Measurements from ENCODE around the gene TSC2. TPM values are rescaled to one million over a fixed set of nuclear protein-coding genes. Genes with fewer than 3 reads are reported as not detected.

TSC2 gene
- total and polyA plus RNA-seq, 2 of the 13 experiments (the other 11 are each of a cell fraction or from before 2014, with no cell fraction given) = 19.6 to 40.4 TPM

DNA sequence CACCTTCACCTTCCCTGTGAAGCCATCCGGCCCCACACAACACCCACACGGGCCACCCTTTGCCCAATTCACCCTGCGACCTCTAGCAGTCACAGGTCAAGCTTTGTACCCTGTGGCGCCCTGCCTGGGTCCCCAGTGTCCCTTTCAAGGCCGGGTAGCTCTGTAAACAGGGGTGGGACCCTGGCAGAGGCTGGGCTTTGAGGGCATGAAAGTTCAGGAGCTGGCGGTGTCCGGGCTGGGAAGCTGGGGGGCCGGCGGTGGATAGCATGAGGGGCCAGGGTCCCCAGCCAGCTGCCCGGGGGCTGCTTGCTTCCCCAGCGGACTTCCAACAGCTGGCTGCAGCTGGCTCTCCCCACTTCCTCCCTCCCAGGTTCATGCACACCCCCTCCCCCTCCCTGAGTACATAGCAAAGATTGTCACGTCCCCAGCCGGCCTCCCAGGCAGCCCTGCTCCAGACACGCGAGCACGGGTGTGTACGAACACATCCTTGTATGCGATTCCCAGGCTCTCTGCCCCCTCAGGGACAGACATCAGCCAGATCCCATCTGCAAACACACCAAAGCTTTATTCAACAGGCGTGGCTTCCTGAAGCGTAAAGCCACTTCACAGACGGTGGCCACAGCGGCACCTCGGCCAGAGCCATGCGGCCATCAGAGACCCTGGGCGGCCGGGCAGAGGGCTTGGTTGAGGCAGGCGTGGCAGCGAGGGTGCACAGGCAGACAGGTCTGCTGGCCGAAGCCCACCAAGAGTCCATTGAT, 8.3 kb upstream of the TSC2 start (continued):
- TF ChIP-seq JUN (CRISPR knock-in tag; IDR thresholded peaks at IDR 0.05) = no peak
- TF ChIP-seq FOSL1 (CRISPR knock-in tag; IDR thresholded peaks at IDR 0.05; ENCODE audit: borderline replicate concordance) = no peak
- no peak for TF ChIP-seq TAF1 (CRISPR knock-in tag; IDR thresholded peaks at IDR 0.05)
- no peak for TF ChIP-seq MLLT10 (CRISPR knock-in tag; IDR thresholded peaks at IDR 0.05)
- peak; percentile 84 for TF ChIP-seq MYC (CRISPR knock-in tag; IDR thresholded peaks at IDR 0.05; ENCODE audit: borderline replicate concordance)
- TF ChIP-seq GTF3A (CRISPR knock-in tag; conservative IDR thresholded peaks at IDR 0.05) = no peak
- TF ChIP-seq ZNF383 (CRISPR knock-in tag; IDR thresholded peaks at IDR 0.05; ENCODE audit: borderline replicate concordance) = no peak
- TF ChIP-seq, protein P1, sequence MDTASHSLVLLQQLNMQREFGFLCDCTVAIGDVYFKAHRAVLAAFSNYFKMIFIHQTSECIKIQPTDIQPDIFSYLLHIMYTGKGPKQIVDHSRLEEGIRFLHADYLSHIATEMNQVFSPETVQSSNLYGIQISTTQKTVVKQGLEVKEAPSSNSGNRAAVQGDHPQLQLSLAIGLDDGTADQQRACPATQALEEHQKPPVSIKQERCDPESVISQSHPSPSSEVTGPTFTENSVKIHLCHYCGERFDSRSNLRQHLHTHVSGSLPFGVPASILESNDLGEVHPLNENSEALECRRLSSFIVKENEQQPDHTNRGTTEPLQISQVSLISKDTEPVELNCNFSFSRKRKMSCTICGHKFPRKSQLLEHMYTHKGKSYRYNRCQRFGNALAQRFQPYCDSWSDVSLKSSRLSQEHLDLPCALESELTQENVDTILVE (CRISPR knock-in tag; IDR thresholded peaks at IDR 0.05) = peak; percentile 50; the same call in 1 of the 2 replicates
- TF ChIP-seq ZNF746 (CRISPR knock-in tag; IDR thresholded peaks at IDR 0.05) = no peak
- TF ChIP-seq, protein P2, sequence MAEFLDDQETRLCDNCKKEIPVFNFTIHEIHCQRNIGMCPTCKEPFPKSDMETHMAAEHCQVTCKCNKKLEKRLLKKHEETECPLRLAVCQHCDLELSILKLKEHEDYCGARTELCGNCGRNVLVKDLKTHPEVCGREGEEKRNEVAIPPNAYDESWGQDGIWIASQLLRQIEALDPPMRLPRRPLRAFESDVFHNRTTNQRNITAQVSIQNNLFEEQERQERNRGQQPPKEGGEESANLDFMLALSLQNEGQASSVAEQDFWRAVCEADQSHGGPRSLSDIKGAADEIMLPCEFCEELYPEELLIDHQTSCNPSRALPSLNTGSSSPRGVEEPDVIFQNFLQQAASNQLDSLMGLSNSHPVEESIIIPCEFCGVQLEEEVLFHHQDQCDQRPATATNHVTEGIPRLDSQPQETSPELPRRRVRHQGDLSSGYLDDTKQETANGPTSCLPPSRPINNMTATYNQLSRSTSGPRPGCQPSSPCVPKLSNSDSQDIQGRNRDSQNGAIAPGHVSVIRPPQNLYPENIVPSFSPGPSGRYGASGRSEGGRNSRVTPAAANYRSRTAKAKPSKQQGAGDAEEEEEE (CRISPR knock-in tag; IDR thresholded peaks at IDR 0.05; ENCODE audit: borderline replicate concordance) = no peak
- TF ChIP-seq, protein P3, sequence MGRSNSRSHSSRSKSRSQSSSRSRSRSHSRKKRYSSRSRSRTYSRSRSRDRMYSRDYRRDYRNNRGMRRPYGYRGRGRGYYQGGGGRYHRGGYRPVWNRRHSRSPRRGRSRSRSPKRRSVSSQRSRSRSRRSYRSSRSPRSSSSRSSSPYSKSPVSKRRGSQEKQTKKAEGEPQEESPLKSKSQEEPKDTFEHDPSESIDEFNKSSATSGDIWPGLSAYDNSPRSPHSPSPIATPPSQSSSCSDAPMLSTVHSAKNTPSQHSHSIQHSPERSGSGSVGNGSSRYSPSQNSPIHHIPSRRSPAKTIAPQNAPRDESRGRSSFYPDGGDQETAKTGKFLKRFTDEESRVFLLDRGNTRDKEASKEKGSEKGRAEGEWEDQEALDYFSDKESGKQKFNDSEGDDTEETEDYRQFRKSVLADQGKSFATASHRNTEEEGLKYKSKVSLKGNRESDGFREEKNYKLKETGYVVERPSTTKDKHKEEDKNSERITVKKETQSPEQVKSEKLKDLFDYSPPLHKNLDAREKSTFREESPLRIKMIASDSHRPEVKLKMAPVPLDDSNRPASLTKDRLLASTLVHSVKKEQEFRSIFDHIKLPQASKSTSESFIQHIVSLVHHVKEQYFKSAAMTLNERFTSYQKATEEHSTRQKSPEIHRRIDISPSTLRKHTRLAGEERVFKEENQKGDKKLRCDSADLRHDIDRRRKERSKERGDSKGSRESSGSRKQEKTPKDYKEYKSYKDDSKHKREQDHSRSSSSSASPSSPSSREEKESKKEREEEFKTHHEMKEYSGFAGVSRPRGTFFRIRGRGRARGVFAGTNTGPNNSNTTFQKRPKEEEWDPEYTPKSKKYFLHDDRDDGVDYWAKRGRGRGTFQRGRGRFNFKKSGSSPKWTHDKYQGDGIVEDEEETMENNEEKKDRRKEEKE (IDR thresholded peaks at IDR 0.05) = no peak
- no peak for TF ChIP-seq ZBTB8A (CRISPR knock-in tag; IDR thresholded peaks at IDR 0.05; ENCODE audit: borderline replicate concordance, low read depth)
- peak; percentile 56 for TF ChIP-seq DPF2 (CRISPR knock-in tag; IDR thresholded peaks at IDR 0.05; ENCODE audit: borderline replicate concordance, low read depth)
- TF ChIP-seq ZNF7 (CRISPR knock-in tag; IDR thresholded peaks at IDR 0.05) = no peak
- TF ChIP-seq MATR3 (CRISPR knock-in tag; IDR thresholded peaks at IDR 0.05) = no peak
- no peak for TF ChIP-seq TSC22D2 (CRISPR knock-in tag; IDR thresholded peaks at IDR 0.05; ENCODE audit: borderline replicate concordance)
- TF ChIP-seq, protein P4, sequence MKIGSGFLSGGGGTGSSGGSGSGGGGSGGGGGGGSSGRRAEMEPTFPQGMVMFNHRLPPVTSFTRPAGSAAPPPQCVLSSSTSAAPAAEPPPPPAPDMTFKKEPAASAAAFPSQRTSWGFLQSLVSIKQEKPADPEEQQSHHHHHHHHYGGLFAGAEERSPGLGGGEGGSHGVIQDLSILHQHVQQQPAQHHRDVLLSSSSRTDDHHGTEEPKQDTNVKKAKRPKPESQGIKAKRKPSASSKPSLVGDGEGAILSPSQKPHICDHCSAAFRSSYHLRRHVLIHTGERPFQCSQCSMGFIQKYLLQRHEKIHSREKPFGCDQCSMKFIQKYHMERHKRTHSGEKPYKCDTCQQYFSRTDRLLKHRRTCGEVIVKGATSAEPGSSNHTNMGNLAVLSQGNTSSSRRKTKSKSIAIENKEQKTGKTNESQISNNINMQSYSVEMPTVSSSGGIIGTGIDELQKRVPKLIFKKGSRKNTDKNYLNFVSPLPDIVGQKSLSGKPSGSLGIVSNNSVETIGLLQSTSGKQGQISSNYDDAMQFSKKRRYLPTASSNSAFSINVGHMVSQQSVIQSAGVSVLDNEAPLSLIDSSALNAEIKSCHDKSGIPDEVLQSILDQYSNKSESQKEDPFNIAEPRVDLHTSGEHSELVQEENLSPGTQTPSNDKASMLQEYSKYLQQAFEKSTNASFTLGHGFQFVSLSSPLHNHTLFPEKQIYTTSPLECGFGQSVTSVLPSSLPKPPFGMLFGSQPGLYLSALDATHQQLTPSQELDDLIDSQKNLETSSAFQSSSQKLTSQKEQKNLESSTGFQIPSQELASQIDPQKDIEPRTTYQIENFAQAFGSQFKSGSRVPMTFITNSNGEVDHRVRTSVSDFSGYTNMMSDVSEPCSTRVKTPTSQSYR (CRISPR knock-in tag; IDR thresholded peaks at IDR 0.05; ENCODE audit: borderline replicate concordance) = peak; percentile 91
- no peak for TF ChIP-seq HOXA5 (CRISPR knock-in tag; IDR thresholded peaks at IDR 0.05)
- TF ChIP-seq, protein P5, sequence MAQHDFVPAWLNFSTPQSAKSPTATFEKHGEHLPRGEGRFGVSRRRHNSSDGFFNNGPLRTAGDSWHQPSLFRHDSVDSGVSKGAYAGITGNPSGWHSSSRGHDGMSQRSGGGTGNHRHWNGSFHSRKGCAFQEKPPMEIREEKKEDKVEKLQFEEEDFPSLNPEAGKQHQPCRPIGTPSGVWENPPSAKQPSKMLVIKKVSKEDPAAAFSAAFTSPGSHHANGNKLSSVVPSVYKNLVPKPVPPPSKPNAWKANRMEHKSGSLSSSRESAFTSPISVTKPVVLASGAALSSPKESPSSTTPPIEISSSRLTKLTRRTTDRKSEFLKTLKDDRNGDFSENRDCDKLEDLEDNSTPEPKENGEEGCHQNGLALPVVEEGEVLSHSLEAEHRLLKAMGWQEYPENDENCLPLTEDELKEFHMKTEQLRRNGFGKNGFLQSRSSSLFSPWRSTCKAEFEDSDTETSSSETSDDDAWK (CRISPR knock-in tag; IDR thresholded peaks at IDR 0.05) = no peak
- peak; percentile 95 for TF ChIP-seq ZSCAN25 (CRISPR knock-in tag; IDR thresholded peaks at IDR 0.05)
